Right ventricle myocardium superior (tissue), 1 donor: ENCODE results near the gene MCAT. TPM values are rescaled to one million over a fixed set of nuclear protein-coding genes. Genes with fewer than 3 reads are reported as not detected.

Experiments used
- total RNA-seq: library from RNA; stranded (reverse); fragmentation: NEBNext Ultra II Directional; extraction: Animal tissue kit (Norgen Biotek cat#: 25700); gene quantifications from one replicate; pipeline ENCODE4 v1.2.1, GENCODE V29; 2021
- donor health status: DM: no; HTN: yes; CAD: no; lungs with severe emphysema.

Gene MCAT
- total RNA-seq, 1 donor from 2014 or later: 16.9 TPM

Other genes with a start within 250 kb of the MCAT start
- 60.2 TPM for gene PACSIN2, start 128.2 kb downstream of the MCAT start, total RNA-seq
- 7.8 TPM for gene TTLL1, start 54.0 kb downstream of the MCAT start, total RNA-seq
- gene BIK, start 32.6 kb downstream of the MCAT start, total RNA-seq: not detected
- gene TSPO, start 8.2 kb upstream of the MCAT start, total RNA-seq: 126 TPM
- 11.1 TPM for gene TTLL12, start 43.7 kb upstream of the MCAT start, total RNA-seq
- 0.24 TPM for gene SCUBE1, start 200.0 kb upstream of the MCAT start, total RNA-seq